Chondrocyte (in vitro differentiated cells): ENCODE results near the gene LCE2A. TPM values are rescaled to one million over a fixed set of nuclear protein-coding genes. Genes with fewer than 3 reads are reported as not detected.
"Not testable (repeated sequence)": the region's sequence is repeated elsewhere in the genome, so short reads cannot be mapped to it uniquely, and the experiment has no call there.

Experiments used
- DNase-seq: peaks from one replicate; pipeline ENCODE4 v3.0.0; 2021; ENCODE audit warnings: mixed read lengths, low spot score
- H3K27ac Mint-ChIP-seq: one replicate; pipeline ENCODE4 v1.8.0; 2021; ENCODE audit warnings: mild to moderate bottlenecking, moderate library complexity, mixed read lengths; ENCODE audit not compliant: unreplicated experiment
- H3K27me3 Mint-ChIP-seq: 2 replicates; pipeline ENCODE4 v1.8.0; 2021; ENCODE audit warnings: low read depth, mixed read lengths
- H3K36me3 Mint-ChIP-seq: 2 replicates; pipeline ENCODE4 v1.8.0; 2021; ENCODE audit warnings: low read depth, mixed read lengths
- H3K4me1 Mint-ChIP-seq: 2 replicates; pipeline ENCODE4 v1.8.0; 2021; ENCODE audit warnings: low read depth, mild to moderate bottlenecking, mixed read lengths
- H3K4me3 Mint-ChIP-seq: one replicate; pipeline ENCODE4 v1.8.0; 2021; ENCODE audit warnings: mild to moderate bottlenecking, moderate library complexity, mixed read lengths; ENCODE audit not compliant: unreplicated experiment
- H3K9me3 Mint-ChIP-seq: 2 replicates; pipeline ENCODE4 v1.8.0; 2021; ENCODE audit warnings: low read depth, mixed read lengths
- total RNA-seq: library from RNA; stranded (reverse); gene quantifications from 3 replicates; pipeline ENCODE4 v1.2.1, GENCODE V29; 2021
- TF ChIP-seq, protein P1 (sequence below): fragments of 200-600 bp; sonication (generic); IDR thresholded peaks from 2 replicates; pipeline ENCODE4 v1.5.0; 2021; ENCODE audit warnings: antibody characterized with exemption, mild to moderate bottlenecking, moderate library complexity

LCE2A gene
- total RNA-seq, 1 donor from 2014 or later, result not detected

DNA sequence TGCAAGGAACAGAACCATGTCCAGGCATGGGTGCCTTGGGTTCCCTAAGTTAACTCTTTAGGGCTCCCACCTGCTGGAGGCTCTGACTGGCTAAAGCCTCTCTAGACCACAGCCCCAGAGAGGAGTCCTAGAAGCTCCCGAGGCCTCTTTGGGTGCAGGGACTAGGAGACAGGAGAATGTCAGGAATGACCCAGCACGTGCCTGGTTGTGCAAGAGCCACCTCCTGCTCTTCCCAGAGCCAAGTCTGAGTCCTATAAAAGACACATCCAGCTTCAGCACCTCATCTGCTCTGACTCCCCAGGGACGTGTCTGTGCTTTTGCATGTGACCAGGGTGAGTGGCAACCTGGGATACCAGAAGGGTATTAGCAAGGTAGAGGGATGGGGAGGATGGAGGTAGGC, 35.0 kb upstream of the LCE2A start, which contains the start of gene LCE2D:
Gene LCE2D, plus strand, starts transcription at position 283 of the 400 bp plus-strand sequence. CDS start 726 bp downstream, outside the sequence.
- no peak for DNase-seq
- Mint-ChIP-seq H3K36me3 (no peaks in the 10 kb centered on the region), H3K9me3 (peaks cover 7% of the 10 kb centered on the region), H3K27ac (no peak within 1 kb of the TSS), H3K4me3 (no peak within 1 kb of the TSS), H3K27me3 (peaks cover 1% of the 10 kb centered on the region), H3K4me1 (no peaks in the 10 kb centered on the region)
- TF ChIP-seq, protein P1, sequence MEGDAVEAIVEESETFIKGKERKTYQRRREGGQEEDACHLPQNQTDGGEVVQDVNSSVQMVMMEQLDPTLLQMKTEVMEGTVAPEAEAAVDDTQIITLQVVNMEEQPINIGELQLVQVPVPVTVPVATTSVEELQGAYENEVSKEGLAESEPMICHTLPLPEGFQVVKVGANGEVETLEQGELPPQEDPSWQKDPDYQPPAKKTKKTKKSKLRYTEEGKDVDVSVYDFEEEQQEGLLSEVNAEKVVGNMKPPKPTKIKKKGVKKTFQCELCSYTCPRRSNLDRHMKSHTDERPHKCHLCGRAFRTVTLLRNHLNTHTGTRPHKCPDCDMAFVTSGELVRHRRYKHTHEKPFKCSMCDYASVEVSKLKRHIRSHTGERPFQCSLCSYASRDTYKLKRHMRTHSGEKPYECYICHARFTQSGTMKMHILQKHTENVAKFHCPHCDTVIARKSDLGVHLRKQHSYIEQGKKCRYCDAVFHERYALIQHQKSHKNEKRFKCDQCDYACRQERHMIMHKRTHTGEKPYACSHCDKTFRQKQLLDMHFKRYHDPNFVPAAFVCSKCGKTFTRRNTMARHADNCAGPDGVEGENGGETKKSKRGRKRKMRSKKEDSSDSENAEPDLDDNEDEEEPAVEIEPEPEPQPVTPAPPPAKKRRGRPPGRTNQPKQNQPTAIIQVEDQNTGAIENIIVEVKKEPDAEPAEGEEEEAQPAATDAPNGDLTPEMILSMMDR, result no peak

DNA sequence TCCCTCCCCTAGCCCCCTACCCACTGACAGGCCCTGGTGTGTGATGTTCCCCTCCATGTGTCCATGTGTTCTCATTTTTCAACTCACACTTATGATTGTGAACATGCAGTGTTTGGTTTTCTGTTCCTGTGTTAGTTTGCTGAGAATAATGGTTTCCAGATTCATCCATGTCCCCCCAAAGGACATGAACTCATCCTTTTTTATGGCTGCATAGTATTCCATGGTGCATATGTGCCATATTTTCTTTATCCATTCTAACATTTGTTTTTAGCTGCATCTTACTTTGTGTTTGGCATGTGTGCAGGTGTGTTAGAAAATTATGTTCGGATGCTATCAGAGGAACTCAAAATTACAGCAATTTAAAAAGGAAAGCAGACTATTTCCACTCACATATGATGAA, 32.0 kb upstream of the LCE2A start:
- H3K4me1 Mint-ChIP-seq, result not testable (repeated sequence)

DNA sequence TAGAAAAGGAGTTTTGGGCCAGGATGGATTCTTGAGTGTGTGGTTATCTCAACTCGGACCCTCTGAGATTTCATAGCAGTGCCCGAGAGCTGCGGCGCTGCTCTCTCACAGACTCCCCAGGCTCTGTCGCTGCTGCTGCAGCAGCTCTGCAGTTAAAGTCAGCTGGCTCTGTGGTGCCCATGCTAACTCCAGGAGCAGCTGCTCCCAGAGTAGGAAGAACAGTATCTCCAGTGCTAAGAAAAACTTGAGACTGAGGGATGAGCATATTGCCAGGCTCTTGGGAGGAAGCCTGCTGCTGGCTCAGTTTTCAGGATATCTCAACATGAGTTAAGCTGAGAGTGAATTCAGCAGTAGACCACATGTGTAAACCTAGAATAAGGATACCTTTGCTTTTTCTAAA, 30.5 kb upstream of the LCE2A start:
- no peaks in the 10 kb centered on the region for H3K4me1 Mint-ChIP-seq
- H3K27ac Mint-ChIP-seq, result no peak overlapping the region
- no peak overlapping the region for H3K4me3 Mint-ChIP-seq
- TF ChIP-seq, protein P1, result no peak
- H3K27me3 Mint-ChIP-seq, result no peaks in the 10 kb centered on the region
- no peak for DNase-seq
- no peaks in the 10 kb centered on the region for H3K36me3 Mint-ChIP-seq
- H3K9me3 Mint-ChIP-seq, result peaks cover 10% of the 10 kb centered on the region

More for the DNA sequence above, 32.0 kb upstream of the LCE2A start:
- not testable (repeated sequence) for H3K36me3 Mint-ChIP-seq, H3K27ac Mint-ChIP-seq, H3K27me3 Mint-ChIP-seq, DNase-seq, H3K4me3 Mint-ChIP-seq, H3K9me3 Mint-ChIP-seq

DNA sequence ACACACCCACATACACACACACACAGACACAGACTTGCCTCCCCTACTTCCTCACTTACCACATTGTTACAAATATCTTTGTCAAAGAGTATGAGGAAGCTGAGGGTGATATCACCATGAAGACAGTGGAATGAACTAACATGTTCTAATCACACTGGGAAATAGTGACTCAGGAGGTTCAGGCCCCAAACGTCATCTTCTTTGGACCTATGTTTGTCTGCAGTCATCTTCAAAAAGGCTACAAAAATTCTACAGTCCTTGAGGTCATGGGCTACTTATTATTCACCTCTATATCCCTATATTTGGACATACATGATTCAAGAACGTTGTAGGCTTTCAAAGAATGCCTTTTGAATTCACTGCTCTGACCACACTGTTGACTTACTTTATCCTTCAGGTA, 25.1 kb upstream of the LCE2A start:
- Mint-ChIP-seq H3K4me3 (no peak overlapping the region), H3K9me3 (peaks cover 8% of the 10 kb centered on the region), H3K4me1 (no peaks in the 10 kb centered on the region), H3K36me3 (no peaks in the 10 kb centered on the region), H3K27me3 (no peaks in the 10 kb centered on the region), H3K27ac (no peak overlapping the region)
- TF ChIP-seq, protein P1, result no peak
- no peak for DNase-seq

DNA sequence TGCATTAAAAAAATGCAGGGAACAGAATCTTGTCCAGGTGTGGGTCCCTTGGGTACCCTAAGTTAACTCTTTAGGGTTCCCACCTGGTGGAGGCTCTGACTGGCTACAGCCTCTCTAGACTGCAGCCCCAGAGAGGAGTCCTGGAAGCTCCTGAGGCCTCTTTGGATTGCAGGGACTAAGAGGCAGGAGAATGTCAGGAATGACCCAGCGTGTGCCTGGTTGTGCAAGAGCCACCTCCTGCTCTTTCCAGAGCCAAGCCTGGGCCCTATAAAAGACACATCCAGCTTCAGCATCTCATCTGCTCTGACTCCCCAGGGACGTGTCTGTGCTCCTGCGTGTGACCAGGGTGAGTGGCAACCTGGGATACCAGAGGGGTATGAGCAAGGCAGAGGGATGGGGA, 23.2 kb upstream of the LCE2A start, which contains the start of gene LCE2C:
Gene LCE2C, plus strand, starts transcription at position 297 of the 400 bp plus-strand sequence. CDS start 737 bp downstream, outside the sequence.
- not testable (repeated sequence) for H3K4me3 Mint-ChIP-seq, H3K4me1 Mint-ChIP-seq, H3K36me3 Mint-ChIP-seq, H3K9me3 Mint-ChIP-seq, DNase-seq, H3K27ac Mint-ChIP-seq, H3K27me3 Mint-ChIP-seq

DNA sequence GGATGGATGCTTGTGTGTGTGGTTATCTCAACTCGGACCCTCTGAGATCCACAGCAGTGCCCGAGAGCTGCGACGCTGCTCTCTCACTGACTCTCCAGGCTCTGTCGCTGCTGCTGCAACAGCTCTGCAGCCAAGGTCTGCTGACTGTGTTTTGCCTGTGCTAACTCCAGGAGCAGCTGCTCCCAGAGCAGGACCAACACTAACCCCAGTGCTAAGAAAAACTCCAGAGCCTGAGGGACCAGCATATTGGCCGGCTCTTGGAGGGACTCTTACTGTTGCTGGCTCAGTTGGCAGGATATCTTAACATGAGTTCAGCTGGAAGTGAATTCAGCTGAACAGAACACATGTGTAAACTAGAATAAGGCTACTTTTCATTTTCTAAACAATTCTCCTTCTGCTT, 18.7 kb upstream of the LCE2A start:
- H3K27me3 Mint-ChIP-seq, result no peaks in the 10 kb centered on the region
- peaks cover 4% of the 10 kb centered on the region for H3K9me3 Mint-ChIP-seq
- no peaks in the 10 kb centered on the region for H3K36me3 Mint-ChIP-seq
- no peak for DNase-seq
- TF ChIP-seq, protein P1, result no peak
- H3K4me3 Mint-ChIP-seq, result no peak overlapping the region
- no peaks in the 10 kb centered on the region for H3K4me1 Mint-ChIP-seq
- no peak overlapping the region for H3K27ac Mint-ChIP-seq
